Measurements from ENCODE around the gene C16orf95. TPM values are rescaled to one million over a fixed set of nuclear protein-coding genes. Genes with fewer than 3 reads are reported as not detected.
"Not testable (repeated sequence)": the region's sequence is repeated elsewhere in the genome, so short reads cannot be mapped to it uniquely, and the experiment has no call there.

The C16orf95 gene
- total RNA-seq, 1 experiment from 2014 or later = 5.1 TPM

DNA sequence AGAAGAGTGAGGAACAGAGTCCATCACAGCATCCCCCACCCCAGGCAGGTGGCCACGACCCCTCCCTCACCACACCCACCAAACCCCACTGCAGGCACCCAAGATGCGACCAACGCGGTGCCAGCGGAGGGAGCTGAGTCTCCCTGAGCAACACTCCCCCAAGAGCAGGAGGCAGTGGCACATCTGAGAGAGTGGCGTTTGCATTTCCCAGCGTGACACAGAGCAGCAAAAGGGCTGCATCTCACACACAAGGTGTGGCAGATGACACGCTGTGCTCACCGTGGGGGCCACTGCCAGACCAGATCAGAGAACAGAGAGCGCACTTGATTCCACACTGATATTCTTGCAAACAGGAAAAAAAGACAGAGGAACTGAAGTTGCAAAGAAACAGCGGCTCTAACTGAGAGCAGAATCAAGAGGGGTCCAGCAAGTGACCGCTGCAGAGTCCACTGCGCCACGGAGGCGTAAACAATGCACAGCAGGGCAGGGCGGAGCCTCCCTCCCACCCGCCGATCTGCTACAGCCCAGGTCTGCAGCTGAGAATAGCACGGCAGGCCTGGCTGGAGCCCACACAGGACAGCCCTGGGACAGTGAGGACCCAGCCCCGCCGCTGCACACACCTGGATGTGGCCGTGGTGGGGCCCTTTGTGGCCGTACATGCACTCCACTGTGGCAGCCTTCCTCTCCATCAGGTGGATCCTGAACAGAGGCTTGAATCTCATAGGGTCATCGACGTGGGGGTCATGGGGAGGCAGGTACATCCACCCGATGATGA, 26.0 kb upstream of the C16orf95 start:
- peaks cover 7% of the 10 kb centered on the region for H3K36me3 ChIP-seq (ENCODE audit: insufficient read depth, low read length, poor library complexity, severe bottlenecking)
- ChIA-PET CTCF (no interaction called here), POLR2A (ENCODE audit: low non-redundant PET) (no interaction called here)
- peaks cover 7% of the 10 kb centered on the region for H3K4me1 ChIP-seq (ENCODE audit: insufficient read depth, low read length, poor library complexity, severe bottlenecking)
- H3K27me3 ChIP-seq (replicated peaks; ENCODE audit: insufficient read depth, low read depth, low read length, poor library complexity) = no peaks in the 10 kb centered on the region
- no peak for DNase-seq (ENCODE audit: low spot score)
- no peaks in the 10 kb centered on the region for H3K9me3 ChIP-seq (ENCODE audit: low read depth, low read length, poor library complexity, severe bottlenecking)
- H3K4me3 ChIP-seq (ENCODE audit: low read depth, low read length, poor library complexity, severe bottlenecking) = no peak overlapping the region
- intact Hi-C loops (cut with micrococcal nuclease; ENCODE audit: unreplicated experiment) = no loop called here
- TF ChIP-seq, protein P1, sequence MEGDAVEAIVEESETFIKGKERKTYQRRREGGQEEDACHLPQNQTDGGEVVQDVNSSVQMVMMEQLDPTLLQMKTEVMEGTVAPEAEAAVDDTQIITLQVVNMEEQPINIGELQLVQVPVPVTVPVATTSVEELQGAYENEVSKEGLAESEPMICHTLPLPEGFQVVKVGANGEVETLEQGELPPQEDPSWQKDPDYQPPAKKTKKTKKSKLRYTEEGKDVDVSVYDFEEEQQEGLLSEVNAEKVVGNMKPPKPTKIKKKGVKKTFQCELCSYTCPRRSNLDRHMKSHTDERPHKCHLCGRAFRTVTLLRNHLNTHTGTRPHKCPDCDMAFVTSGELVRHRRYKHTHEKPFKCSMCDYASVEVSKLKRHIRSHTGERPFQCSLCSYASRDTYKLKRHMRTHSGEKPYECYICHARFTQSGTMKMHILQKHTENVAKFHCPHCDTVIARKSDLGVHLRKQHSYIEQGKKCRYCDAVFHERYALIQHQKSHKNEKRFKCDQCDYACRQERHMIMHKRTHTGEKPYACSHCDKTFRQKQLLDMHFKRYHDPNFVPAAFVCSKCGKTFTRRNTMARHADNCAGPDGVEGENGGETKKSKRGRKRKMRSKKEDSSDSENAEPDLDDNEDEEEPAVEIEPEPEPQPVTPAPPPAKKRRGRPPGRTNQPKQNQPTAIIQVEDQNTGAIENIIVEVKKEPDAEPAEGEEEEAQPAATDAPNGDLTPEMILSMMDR (conservative IDR thresholded peaks at IDR 0.05; ENCODE audit: low read depth, low read length) = no peak
- no peak for TF ChIP-seq EZH2 (IDR thresholded peaks at IDR 0.05; ENCODE audit: borderline replicate concordance, low read depth, low read length, poor library complexity, severe bottlenecking)
- no TSS peak for BruUV-seq (replicated peaks)
- no peak overlapping the region for H3K27ac ChIP-seq (ENCODE audit: low read depth, low read length, poor library complexity, severe bottlenecking)

DNA sequence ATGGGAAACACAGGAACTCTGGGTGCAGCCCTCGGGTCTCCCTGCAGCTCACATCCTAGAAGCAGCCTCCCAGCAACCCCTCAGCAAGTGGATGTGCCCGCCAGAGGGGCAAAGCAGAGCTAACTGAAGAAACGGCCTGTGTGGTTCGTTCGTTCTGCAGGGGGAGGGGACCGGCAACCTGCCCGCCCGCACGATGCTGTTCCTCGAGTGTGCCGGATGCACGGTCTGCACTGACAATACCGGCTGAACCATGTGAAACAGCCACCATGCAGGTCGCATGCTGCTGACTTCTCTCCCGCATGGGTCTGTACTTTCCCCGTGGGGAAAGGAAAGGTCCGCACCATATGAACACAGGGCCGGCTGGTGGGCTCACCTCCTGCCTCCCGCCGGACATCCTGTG, 25.3 kb upstream of the C16orf95 start:
- CTCF ChIA-PET = no interaction called here
- no peaks in the 10 kb centered on the region for H3K27me3 ChIP-seq (replicated peaks; ENCODE audit: insufficient read depth, low read depth, low read length, poor library complexity)

DNA sequence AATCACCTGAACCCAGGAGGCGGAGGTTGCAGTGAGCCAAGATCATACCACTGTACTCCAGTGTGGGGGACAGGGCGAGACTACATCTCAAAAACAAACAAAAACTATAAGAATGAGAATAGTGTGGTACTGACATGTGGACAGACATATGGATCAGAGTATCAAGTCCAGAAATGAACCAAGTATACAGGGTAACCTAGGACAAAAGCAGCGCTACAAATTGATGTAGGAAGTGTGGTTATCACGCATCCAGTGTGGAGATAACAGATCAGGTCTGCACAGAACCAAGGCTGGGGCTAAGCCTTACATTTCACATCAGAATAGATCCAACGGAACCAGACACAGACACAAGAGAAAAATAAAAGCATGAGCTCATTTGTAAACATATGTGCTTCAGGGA, 23.0 kb upstream of the C16orf95 start:
- Histone ChIP-seq H3K36me3 (ENCODE audit: insufficient read depth, low read length, poor library complexity, severe bottlenecking) (peaks cover 7% of the 10 kb centered on the region), H3K4me3 (ENCODE audit: low read depth, low read length, poor library complexity, severe bottlenecking) (no peak overlapping the region), H3K27me3 (replicated peaks; ENCODE audit: insufficient read depth, low read depth, low read length, poor library complexity) (no peaks in the 10 kb centered on the region), H3K9me3 (ENCODE audit: low read depth, low read length, poor library complexity, severe bottlenecking) (no peaks in the 10 kb centered on the region), H3K4me1 (ENCODE audit: insufficient read depth, low read length, poor library complexity, severe bottlenecking) (no peaks in the 10 kb centered on the region), H3K27ac (ENCODE audit: low read depth, low read length, poor library complexity, severe bottlenecking) (no peak overlapping the region)
- DNase-seq (ENCODE audit: low spot score) = no peak
- no TSS peak for BruUV-seq (replicated peaks)
- POLR2A ChIA-PET (ENCODE audit: low non-redundant PET) = no interaction called here
- CTCF ChIA-PET = no interaction called here
- intact Hi-C loops (cut with micrococcal nuclease; ENCODE audit: unreplicated experiment) = no loop called here
- TF ChIP-seq, protein P1 (conservative IDR thresholded peaks at IDR 0.05; ENCODE audit: low read depth, low read length) = no peak
- no peak for TF ChIP-seq EZH2 (IDR thresholded peaks at IDR 0.05; ENCODE audit: borderline replicate concordance, low read depth, low read length, poor library complexity, severe bottlenecking)

More for the DNA sequence above, 25.3 kb upstream of the C16orf95 start:
- Histone ChIP-seq H3K9me3 (ENCODE audit: low read depth, low read length, poor library complexity, severe bottlenecking) (no peaks in the 10 kb centered on the region), H3K4me1 (ENCODE audit: insufficient read depth, low read length, poor library complexity, severe bottlenecking) (peaks cover 7% of the 10 kb centered on the region), H3K4me3 (ENCODE audit: low read depth, low read length, poor library complexity, severe bottlenecking) (no peak overlapping the region), H3K36me3 (ENCODE audit: insufficient read depth, low read length, poor library complexity, severe bottlenecking) (peaks cover 7% of the 10 kb centered on the region), H3K27ac (ENCODE audit: low read depth, low read length, poor library complexity, severe bottlenecking) (no peak overlapping the region)
- TF ChIP-seq EZH2 (IDR thresholded peaks at IDR 0.05; ENCODE audit: borderline replicate concordance, low read depth, low read length, poor library complexity, severe bottlenecking) = no peak
- TF ChIP-seq, protein P1 (conservative IDR thresholded peaks at IDR 0.05; ENCODE audit: low read depth, low read length) = no peak
- intact Hi-C loops (cut with micrococcal nuclease; ENCODE audit: unreplicated experiment) = no loop called here
- no TSS peak for BruUV-seq (replicated peaks)
- DNase-seq (ENCODE audit: low spot score) = no peak
- POLR2A ChIA-PET (ENCODE audit: low non-redundant PET) = no interaction called here

DNA sequence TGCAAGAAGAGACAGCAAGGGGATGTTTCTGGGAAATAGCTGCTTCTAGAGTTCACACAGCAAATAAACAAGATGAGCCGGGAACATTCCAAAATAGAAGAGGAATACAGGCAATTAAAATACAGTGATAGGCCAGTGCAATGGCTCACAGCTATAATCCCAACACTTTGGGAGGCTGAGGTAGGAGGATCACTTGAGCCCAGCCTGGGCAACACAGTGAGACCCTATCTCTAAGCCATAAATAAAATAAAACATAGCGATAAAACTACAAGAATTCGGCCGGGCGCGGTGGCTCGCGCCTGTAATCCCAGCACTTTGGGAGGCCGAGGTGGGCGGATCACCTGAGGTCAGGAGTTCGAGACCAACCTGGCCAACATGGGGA, 22.5 kb upstream of the C16orf95 start:
- CTCF ChIA-PET; H3K27ac ChIP-seq (ENCODE audit: low read depth, low read length, poor library complexity, severe bottlenecking); POLR2A ChIA-PET (ENCODE audit: low non-redundant PET); H3K27me3 ChIP-seq (replicated peaks; ENCODE audit: insufficient read depth, low read depth, low read length, poor library complexity); DNase-seq (ENCODE audit: low spot score); H3K36me3 ChIP-seq (ENCODE audit: insufficient read depth, low read length, poor library complexity, severe bottlenecking); BruUV-seq (replicated peaks); H3K4me3 ChIP-seq (ENCODE audit: low read depth, low read length, poor library complexity, severe bottlenecking); H3K9me3 ChIP-seq (ENCODE audit: low read depth, low read length, poor library complexity, severe bottlenecking); intact Hi-C loops (cut with micrococcal nuclease; ENCODE audit: unreplicated experiment); H3K4me1 ChIP-seq (ENCODE audit: insufficient read depth, low read length, poor library complexity, severe bottlenecking): not testable (repeated sequence)

All from A673 (cell line).